ENCODE results near the gene PROX2. TPM values are rescaled to one million over a fixed set of nuclear protein-coding genes. Genes with fewer than 3 reads are reported as not detected.

The PROX2 gene
- total RNA-seq, 1 donor from 2014 or later, result not detected

DNA sequence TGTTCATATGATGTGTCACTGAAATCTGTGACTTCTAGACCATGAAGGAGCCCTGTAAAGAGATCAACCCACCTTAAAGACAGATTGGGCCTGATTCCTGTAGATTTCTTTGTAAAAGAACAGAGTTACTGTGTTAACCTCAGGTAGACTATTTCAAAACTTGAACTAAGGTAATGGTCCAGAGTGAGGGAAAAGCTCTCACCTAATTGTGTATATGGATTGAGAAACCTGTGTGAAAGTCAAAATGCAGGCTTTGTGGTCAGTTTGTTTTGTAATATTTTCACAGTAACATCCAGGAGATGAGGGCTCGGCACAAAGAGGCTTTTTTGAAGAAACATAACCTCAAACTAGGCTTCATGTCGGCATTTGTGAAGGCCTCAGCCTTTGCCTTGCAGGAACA lies 22.1 kb upstream of the PROX2 start:
- DNase-seq (ENCODE audit: low read depth), result no peak
- Histone ChIP-seq H3K36me3 (ENCODE audit: control insufficient read depth, insufficient read depth, low read length) (peaks cover 1% of the 10 kb centered on the region), H3K4me3 (ENCODE audit: low read depth, low read length) (no peak overlapping the region), H3K27me3 (ENCODE audit: control insufficient read depth, insufficient read depth, low read length) (no peaks in the 10 kb centered on the region)
- TF ChIP-seq, protein P1, sequence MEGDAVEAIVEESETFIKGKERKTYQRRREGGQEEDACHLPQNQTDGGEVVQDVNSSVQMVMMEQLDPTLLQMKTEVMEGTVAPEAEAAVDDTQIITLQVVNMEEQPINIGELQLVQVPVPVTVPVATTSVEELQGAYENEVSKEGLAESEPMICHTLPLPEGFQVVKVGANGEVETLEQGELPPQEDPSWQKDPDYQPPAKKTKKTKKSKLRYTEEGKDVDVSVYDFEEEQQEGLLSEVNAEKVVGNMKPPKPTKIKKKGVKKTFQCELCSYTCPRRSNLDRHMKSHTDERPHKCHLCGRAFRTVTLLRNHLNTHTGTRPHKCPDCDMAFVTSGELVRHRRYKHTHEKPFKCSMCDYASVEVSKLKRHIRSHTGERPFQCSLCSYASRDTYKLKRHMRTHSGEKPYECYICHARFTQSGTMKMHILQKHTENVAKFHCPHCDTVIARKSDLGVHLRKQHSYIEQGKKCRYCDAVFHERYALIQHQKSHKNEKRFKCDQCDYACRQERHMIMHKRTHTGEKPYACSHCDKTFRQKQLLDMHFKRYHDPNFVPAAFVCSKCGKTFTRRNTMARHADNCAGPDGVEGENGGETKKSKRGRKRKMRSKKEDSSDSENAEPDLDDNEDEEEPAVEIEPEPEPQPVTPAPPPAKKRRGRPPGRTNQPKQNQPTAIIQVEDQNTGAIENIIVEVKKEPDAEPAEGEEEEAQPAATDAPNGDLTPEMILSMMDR (IDR thresholded peaks at IDR 0.05; ENCODE audit: insufficient read depth, low read length, poor library complexity, severe bottlenecking), result no peak

DNA sequence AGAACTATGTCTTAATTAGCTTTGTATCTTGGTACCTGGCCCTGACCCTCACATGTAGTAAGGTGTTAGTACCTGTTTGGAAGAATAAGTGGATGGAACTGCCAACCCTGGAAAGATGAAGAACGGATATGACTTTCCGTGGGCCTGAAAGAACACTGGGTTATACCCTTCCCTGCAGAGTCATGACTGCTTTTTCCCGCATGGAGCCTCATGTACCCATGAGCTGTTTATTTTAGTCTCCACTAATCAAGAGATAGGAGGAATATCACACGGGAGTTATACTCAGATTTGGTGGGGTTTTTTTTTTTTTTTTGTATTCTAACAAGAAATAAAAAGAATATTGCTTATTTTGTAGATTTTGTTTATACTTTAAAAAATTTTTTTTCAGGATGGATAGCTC lies 21.7 kb upstream of the PROX2 start:
- peaks cover 1% of the 10 kb centered on the region for H3K36me3 ChIP-seq (ENCODE audit: control insufficient read depth, insufficient read depth, low read length)
- H3K4me3 ChIP-seq (ENCODE audit: low read depth, low read length), result no peak overlapping the region
- H3K27me3 ChIP-seq (ENCODE audit: control insufficient read depth, insufficient read depth, low read length), result no peaks in the 10 kb centered on the region
- TF ChIP-seq, protein P1 (IDR thresholded peaks at IDR 0.05; ENCODE audit: insufficient read depth, low read length, poor library complexity, severe bottlenecking), result no peak
- DNase-seq (ENCODE audit: low read depth), result no peak

DNA sequence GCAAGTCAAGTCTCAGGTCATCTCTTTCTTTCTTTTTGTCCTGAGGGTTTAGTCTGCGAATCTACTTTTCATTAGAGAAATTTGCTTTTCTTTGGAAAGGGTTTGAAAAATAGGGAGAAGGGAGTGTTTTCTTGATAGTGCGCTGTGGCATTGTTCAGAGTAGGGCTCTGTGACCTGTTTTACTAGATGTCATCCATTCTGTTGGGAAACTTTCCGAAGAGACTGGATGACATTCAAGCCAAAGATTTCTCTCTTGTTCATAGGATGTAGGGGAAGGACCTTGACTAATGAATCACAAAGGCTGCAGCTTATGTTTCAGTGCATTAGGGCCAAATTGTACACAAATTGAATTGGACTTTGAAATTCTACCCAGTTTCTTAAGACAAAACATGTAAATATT lies 20.5 kb upstream of the PROX2 start:
- Histone ChIP-seq H3K36me3 (ENCODE audit: control insufficient read depth, insufficient read depth, low read length) (peaks cover 4% of the 10 kb centered on the region), H3K4me3 (ENCODE audit: low read depth, low read length) (no peak overlapping the region), H3K27me3 (ENCODE audit: control insufficient read depth, insufficient read depth, low read length) (no peaks in the 10 kb centered on the region)
- TF ChIP-seq, protein P1 (IDR thresholded peaks at IDR 0.05; ENCODE audit: insufficient read depth, low read length, poor library complexity, severe bottlenecking), result no peak
- no peak for DNase-seq (ENCODE audit: low read depth)

DNA sequence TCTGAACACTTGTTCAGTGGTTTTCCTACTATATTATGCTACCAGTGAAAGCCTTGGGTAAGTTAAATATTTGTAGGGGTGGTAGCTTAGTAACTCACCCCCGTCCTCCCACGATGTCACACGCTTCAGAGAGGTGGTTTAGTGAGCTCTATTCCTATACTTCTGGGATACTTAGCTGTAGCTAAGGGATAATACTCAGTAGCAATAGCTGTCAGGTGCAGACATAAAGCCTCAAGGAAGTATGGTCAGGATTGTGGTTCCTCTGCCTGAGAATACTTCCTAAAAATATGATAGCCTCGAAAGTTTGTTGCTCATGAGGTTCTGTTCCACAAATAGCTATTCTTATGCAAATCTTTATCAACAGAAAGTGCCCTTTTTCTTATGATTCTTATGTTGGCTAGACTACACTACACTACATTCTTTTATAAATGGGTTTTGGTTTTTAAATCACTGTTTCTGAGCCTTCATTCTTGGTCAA lies 17.7 kb upstream of the PROX2 start:
- Histone ChIP-seq H3K36me3 (ENCODE audit: control insufficient read depth, insufficient read depth, low read length) (peaks cover 2% of the 10 kb centered on the region), H3K27me3 (ENCODE audit: control insufficient read depth, insufficient read depth, low read length) (no peaks in the 10 kb centered on the region), H3K4me3 (ENCODE audit: low read depth, low read length) (no peak overlapping the region)
- TF ChIP-seq, protein P1 (IDR thresholded peaks at IDR 0.05; ENCODE audit: insufficient read depth, low read length, poor library complexity, severe bottlenecking), result no peak
- no peak for DNase-seq (ENCODE audit: low read depth)

DNA sequence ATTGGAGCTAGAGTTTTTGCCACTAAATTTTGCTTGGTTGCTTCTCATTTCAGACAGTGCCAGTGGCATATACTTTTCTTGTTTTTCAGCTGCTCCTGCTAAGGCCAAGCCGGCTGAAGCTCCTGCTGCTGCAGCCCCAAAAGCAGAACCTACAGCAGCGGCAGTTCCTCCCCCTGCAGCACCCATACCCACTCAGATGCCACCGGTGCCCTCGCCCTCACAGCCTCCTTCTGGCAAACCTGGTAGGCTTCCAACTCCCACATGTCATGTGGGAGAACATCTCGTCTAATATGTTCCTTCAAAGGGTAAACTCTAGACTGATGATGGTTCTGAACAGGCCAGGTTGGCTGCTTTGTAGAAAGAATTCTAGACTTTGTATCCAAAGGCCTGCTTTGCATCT lies 16.8 kb upstream of the PROX2 start:
- no peak for DNase-seq (ENCODE audit: low read depth)
- TF ChIP-seq, protein P1 (IDR thresholded peaks at IDR 0.05; ENCODE audit: insufficient read depth, low read length, poor library complexity, severe bottlenecking), result no peak
- peaks cover 2% of the 10 kb centered on the region for H3K36me3 ChIP-seq (ENCODE audit: control insufficient read depth, insufficient read depth, low read length)
- no peak overlapping the region for H3K4me3 ChIP-seq (ENCODE audit: low read depth, low read length)
- H3K27me3 ChIP-seq (ENCODE audit: control insufficient read depth, insufficient read depth, low read length), result no peaks in the 10 kb centered on the region

DNA sequence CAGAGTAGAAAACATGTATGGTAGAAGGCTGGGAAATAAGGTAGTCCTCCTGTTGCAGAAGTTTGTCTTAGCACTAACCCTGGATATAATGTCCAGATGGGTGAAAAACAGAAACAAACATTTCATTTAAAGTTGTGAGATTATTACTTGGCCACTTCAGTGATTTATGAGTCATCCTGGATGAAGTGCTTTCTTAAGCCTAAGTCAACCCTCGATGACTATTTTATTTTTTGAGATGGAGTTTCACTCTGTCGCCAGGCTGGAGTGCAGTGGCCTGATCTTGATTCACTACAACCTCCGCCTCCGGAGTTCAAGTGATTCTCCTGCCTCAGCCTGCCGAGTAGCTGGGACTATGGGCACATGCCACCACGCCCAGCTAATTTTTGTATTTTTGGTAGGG lies 15.9 kb upstream of the PROX2 start:
- H3K27me3 ChIP-seq (ENCODE audit: control insufficient read depth, insufficient read depth, low read length), result no peaks in the 10 kb centered on the region
- peaks cover 2% of the 10 kb centered on the region for H3K36me3 ChIP-seq (ENCODE audit: control insufficient read depth, insufficient read depth, low read length)
- H3K4me3 ChIP-seq (ENCODE audit: low read depth, low read length), result no peak overlapping the region
- DNase-seq (ENCODE audit: low read depth), result no peak
- TF ChIP-seq, protein P1 (IDR thresholded peaks at IDR 0.05; ENCODE audit: insufficient read depth, low read length, poor library complexity, severe bottlenecking), result no peak
